A673 (cell line): ENCODE data around the gene ARF3. TPM values are rescaled to one million over a fixed set of nuclear protein-coding genes. Genes with fewer than 3 reads are reported as not detected.

Source experiments
- Bru-seq: library from RNA; stranded (reverse); fragments of 400-500 nt; gene quantifications from one replicate; lab custom pipeline; 2021; lab: Mats Ljungman, UMichigan
- BruChase-seq, 2 experiments: library from RNA; stranded (reverse); fragments of 400-500 nt; gene quantifications; one replicate each; lab custom pipeline; 2021; lab: Mats Ljungman, UMichigan
- BruUV-seq: library from RNA; stranded (reverse); fragments of 400-500 nt; replicated peaks from 2 replicates; lab custom pipeline; 2021; lab: Mats Ljungman, UMichigan
- CTCF ChIA-PET: fragments of 300-600 bp; sonication (Branson Sonifier 250); formaldehyde crosslinking; loops from one replicate; lab custom pipeline; 2022; ENCODE audit warnings: antibody characterized with exemption; lab: Charles Lee
- POLR2A ChIA-PET: fragments of 300-600 bp; sonication (Branson Sonifier 250); formaldehyde crosslinking; loops from one replicate; lab custom pipeline; 2022; ENCODE audit warnings: antibody characterized with exemption; ENCODE audit not compliant: low non-redundant PET; lab: Charles Lee
- DNase-seq: peaks from one replicate; pipeline ENCODE4 v3.0.0-alpha.2; 2015; ENCODE audit warnings: low spot score
- H3K27ac ChIP-seq: fragments of 200-600 bp; sonication (generic); 2 replicates; pipeline ENCODE4 v1.5.1; 2016; ENCODE audit warnings: mixed run types, low read depth, mild to moderate bottlenecking, mixed read lengths, antibody characterized with exemption, low read length; ENCODE audit not compliant: poor library complexity, severe bottlenecking
- H3K27me3 ChIP-seq: fragments of 200-600 bp; sonication (generic); replicated peaks from 2 replicates; pipeline ENCODE4 v1.6.1; 2017; ENCODE audit warnings: mixed run types, low read depth, mild to moderate bottlenecking, mixed read lengths, antibody characterized with exemption, low read length; ENCODE audit not compliant: insufficient read depth, poor library complexity
- H3K36me3 ChIP-seq: fragments of 200-600 bp; sonication (generic); 2 replicates; pipeline ENCODE4 v1.6.1; 2016; ENCODE audit warnings: mixed run types, mild to moderate bottlenecking, mixed read lengths, antibody characterized with exemption, low read length; ENCODE audit not compliant: insufficient read depth, poor library complexity, severe bottlenecking
- H3K4me1 ChIP-seq: fragments of 200-600 bp; sonication (generic); 2 replicates; pipeline ENCODE4 v1.6.1; 2017; ENCODE audit warnings: mixed run types, mild to moderate bottlenecking, mixed read lengths, antibody characterized with exemption, low read length; ENCODE audit not compliant: insufficient read depth, poor library complexity, severe bottlenecking
- H3K4me3 ChIP-seq: fragments of 200-600 bp; sonication (generic); 2 replicates; pipeline ENCODE4 v1.5.1; 2016; ENCODE audit warnings: low read depth, mixed run types, mild to moderate bottlenecking, mixed read lengths, low read length; ENCODE audit not compliant: poor library complexity, severe bottlenecking
- H3K9me3 ChIP-seq: fragments of 200-600 bp; sonication (generic); 2 replicates; pipeline ENCODE4 v1.6.1; 2016; ENCODE audit warnings: mixed run types, low read depth, mild to moderate bottlenecking, mixed read lengths, antibody characterized with exemption, low read length; ENCODE audit not compliant: poor library complexity, severe bottlenecking
- CTCF ChIP-seq: fragments of 300-800, 200-600 bp; sonication (generic); conservative IDR thresholded peaks from 2 replicates; pipeline ENCODE4 v1.5.1; 2017; ENCODE audit warnings: low read depth, mild to moderate bottlenecking, antibody characterized with exemption, low read length, moderate library complexity, mixed read lengths
- EZH2 ChIP-seq: fragments of 200-600 bp; sonication (generic); IDR thresholded peaks from 2 replicates; pipeline ENCODE4 v1.6.1; 2017; ENCODE audit warnings: borderline replicate concordance, low read depth, mild to moderate bottlenecking, mixed read lengths, antibody characterized with exemption, low read length; ENCODE audit not compliant: poor library complexity, severe bottlenecking
- intact Hi-C: fragments of 100-400 bp; cut with micrococcal nuclease; formaldehyde crosslinking; loops from one replicate; pipeline ENCODE4 v1.10.0; 2022; ENCODE audit not compliant: unreplicated experiment
- long read RNA-seq: library from polyadenylated mRNA; stranded (forward); transcript quantifications from one replicate; pipeline ENCODE4 v2.0.0, GENCODE V29; 2022
- total RNA-seq: library from RNA; stranded (reverse); gene quantifications from 2 replicates; pipeline ENCODE4 v1.2.3, GENCODE V29; 2021

The ARF3 gene
- total RNA-seq (183 and 196 TPM in 2 replicates), Bru-seq, nascent RNA (percentile 90 among the genes with signal in this experiment), BruChase-seq, experiment 1, labeled RNA remaining after a 2-hour chase (percentile 99 among the genes with signal in this experiment), BruChase-seq, experiment 2, labeled RNA remaining after a 6-hour chase (percentile 100 among the genes with signal in this experiment)
- long read RNA-seq, full-length matches to known transcripts: 76 of 127 reads
- long read RNA-seq, partial matches to known transcripts: 3 of 127 reads
- long read RNA-seq, other reads (novel, unspliced or antisense): 48 of 127 reads

- BruUV-seq: no TSS peak
- H3K9me3 ChIP-seq: no peaks in the 10 kb centered on the region
Measured at GRCh38 chr12:48957141-48958048, at the start of gene ARF3. Gene ARF3 (minus strand): TSS chr12:48957487. CDS start chr12:48941095, 16,392 bp downstream.

DNA sequence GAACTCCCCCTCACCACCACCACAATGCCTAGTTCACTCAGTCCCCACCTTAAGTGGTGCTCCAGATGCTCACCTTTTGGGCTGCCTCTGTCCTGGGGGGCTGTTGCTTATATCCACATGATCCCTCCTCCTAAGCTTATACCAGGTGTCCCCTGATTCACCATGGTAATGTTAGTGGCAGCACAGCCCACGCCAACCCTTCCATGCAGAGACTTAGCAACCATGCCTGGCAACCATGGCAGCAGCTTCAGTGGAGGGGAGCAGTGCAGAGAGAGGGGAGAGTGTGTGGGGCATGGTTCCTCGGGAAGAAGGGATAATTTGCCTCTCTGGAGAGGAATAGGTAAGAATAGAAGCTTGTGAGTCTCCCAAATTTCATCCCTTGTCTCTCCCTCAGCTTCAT, 43.1 kb upstream of the ARF3 start:
- intact Hi-C loops: no loop called here
- no peaks in the 10 kb centered on the region for H3K9me3 ChIP-seq
- TF ChIP-seq EZH2 (no peak), CTCF (no peak)
- H3K4me3 ChIP-seq: no peak overlapping the region
- ChIA-PET CTCF (interaction anchor here (3.7 kb wide), 1 partner anchor 12 kb away, joined by 28 read pairs; no protein-coding TSS in a partner anchor), POLR2A (no interaction called here)
- no TSS peak for BruUV-seq
- H3K36me3 ChIP-seq: peaks cover 10% of the 10 kb centered on the region
- DNase-seq: no peak
- no peak overlapping the region for H3K27ac ChIP-seq
- H3K4me1 ChIP-seq: peaks cover 28% of the 10 kb centered on the region
- H3K27me3 ChIP-seq: peaks cover 5% of the 10 kb centered on the region

More at GRCh38 chr12:48957141-48958048, at the start of gene ARF3:
- Histone ChIP-seq H3K27ac (peak within 1 kb of the TSS; percentile 86), H3K4me3 (peak within 1 kb of the TSS; percentile 92), H3K27me3 (no peaks in the 10 kb centered on the region), H3K4me1 (peaks cover 16% of the 10 kb centered on the region), H3K36me3 (peaks cover 6% of the 10 kb centered on the region)
- intact Hi-C loops: no loop called here
- POLR2A ChIA-PET: interaction anchor here (0.6 kb wide), 3 partner anchors 32 to 251 kb away, joined by 7 to 15 read pairs (median 7); no protein-coding TSS in a partner anchor
- peak; percentile 97 for DNase-seq
- CTCF ChIA-PET: interaction anchor here (0.6 to 1.4 kb wide), 6 partner anchors 9 to 206 kb away, joined by 3 to 11 read pairs (median 6); a partner anchor contains a TSS
- TF ChIP-seq CTCF (no peak), EZH2 (no peak)

DNA sequence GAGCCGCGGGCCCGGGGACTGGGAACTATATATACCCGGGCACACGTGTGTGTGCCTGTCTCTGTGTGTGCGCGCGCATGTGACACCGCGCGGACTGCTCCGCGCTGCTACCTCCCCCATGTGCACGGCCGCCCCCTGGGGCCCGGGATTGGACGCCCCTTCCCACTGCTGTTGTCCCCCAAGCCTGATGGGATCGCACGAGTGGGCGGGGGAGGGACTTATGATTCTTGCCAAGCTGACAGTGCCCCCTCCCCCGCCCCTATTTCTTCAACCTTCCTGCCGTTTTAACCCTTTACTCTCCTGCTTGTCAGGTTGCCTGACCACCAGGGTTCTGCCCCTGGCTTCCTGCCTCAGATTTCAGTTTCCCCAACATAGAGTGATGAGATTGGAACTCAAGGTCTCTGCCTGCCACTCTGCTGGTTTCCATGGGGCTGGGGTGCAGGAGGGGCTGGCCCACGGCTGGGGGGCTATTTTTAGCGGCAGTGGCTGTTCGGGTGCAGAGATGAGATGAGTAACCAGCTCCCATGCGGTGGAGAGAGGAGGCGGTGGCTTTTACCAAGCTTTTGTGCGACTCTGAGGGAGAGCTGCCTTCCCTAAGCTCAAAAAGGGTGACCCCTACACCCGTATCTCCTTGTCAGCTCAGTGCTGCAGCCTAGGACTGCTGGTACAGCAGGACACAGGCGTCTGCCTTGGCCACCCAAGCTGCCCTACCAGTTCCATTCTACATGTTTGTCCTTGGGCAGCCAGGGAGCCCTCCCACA, 42.3 kb upstream of the ARF3 start, which contains the start of gene DDN:
Gene DDN, minus strand, starts transcription at position 5 of the 761 bp plus-strand sequence. CDS start 88 bp downstream, outside the sequence.
- peaks cover 5% of the 10 kb centered on the region for H3K27me3 ChIP-seq
- H3K4me3 ChIP-seq: peak within 1 kb of the TSS; percentile 42
- POLR2A ChIA-PET: no interaction called here
- intact Hi-C loops: no loop called here
- CTCF ChIA-PET: interaction anchor here (3.7 kb wide), 1 partner anchor 11 kb away, joined by 28 read pairs; no protein-coding TSS in a partner anchor
- no peaks in the 10 kb centered on the region for H3K9me3 ChIP-seq
- H3K27ac ChIP-seq: no peak within 1 kb of the TSS
- H3K4me1 ChIP-seq: peaks cover 28% of the 10 kb centered on the region
- peaks cover 7% of the 10 kb centered on the region for H3K36me3 ChIP-seq
- BruUV-seq: no TSS peak
- 0 out of 2 replicates have a peak, but pooled peaks have one; percentile 23 for TF ChIP-seq CTCF
- no peak for TF ChIP-seq EZH2
- DNase-seq: peak; percentile 85
